Activated CD8-positive, alpha-beta T cell treated with anti-CD3 and anti-CD28 coated beads for 36 hours (primary cell): ENCODE measurements around the gene TRANK1. TPM values are rescaled to one million over a fixed set of nuclear protein-coding genes. Genes with fewer than 3 reads are reported as not detected.

Source experiments
- ATAC-seq: fragments of 200-7000 bp; cut with Tn5 transposase; one replicate; pipeline ENCODE4 v1.10.0; 2021; ENCODE audit warnings: mild to moderate bottlenecking, moderate library complexity
- CTCF ChIA-PET: fragments of 350-600 bp; sonication (Branson Sonifier 250); formaldehyde crosslinking; loops from one replicate; lab custom pipeline; 2021; ENCODE audit warnings: antibody characterized with exemption; lab: Charles Lee
- POLR2A ChIA-PET: fragments of 350-600 bp; sonication (Branson Sonifier 250); formaldehyde crosslinking; loops from one replicate; lab custom pipeline; 2021; ENCODE audit warnings: antibody characterized with exemption; lab: Charles Lee
- DNase-seq: peaks from one replicate; pipeline ENCODE4 v3.0.0-alpha.2; 2020
- H3K27ac Mint-ChIP-seq: one replicate; pipeline ENCODE4 v1.8.0; 2021; ENCODE audit warnings: mild to moderate bottlenecking, mixed read lengths
- H3K27me3 Mint-ChIP-seq: one replicate; pipeline ENCODE4 v1.8.0; 2021; ENCODE audit warnings: mixed read lengths
- H3K36me3 Mint-ChIP-seq: one replicate; pipeline ENCODE4 v1.8.0; 2021; ENCODE audit warnings: low read depth, mixed read lengths
- H3K4me1 Mint-ChIP-seq: one replicate; pipeline ENCODE4 v1.8.0; 2021; ENCODE audit warnings: low read depth, mixed read lengths
- H3K4me3 Mint-ChIP-seq: one replicate; pipeline ENCODE4 v1.8.0; 2021; ENCODE audit warnings: mild to moderate bottlenecking, moderate library complexity, mixed read lengths
- H3K9me3 Mint-ChIP-seq: one replicate; pipeline ENCODE4 v1.8.0; 2021; ENCODE audit warnings: mixed read lengths
- CTCF ChIP-seq: fragments of 200-600 bp; IDR thresholded peaks from one replicate; pipeline ENCODE4 v1.8.0; 2022; ENCODE audit warnings: antibody characterized with exemption, mild to moderate bottlenecking
- intact Hi-C: fragments of 100-400 bp; cut with micrococcal nuclease; formaldehyde crosslinking; loops from one replicate; pipeline ENCODE4 v1.10.0; 2022
- total RNA-seq, 2 experiments: library from RNA; stranded (reverse); gene quantifications; one replicate each; pipeline ENCODE4 v1.2.3, GENCODE V29; 2021

TRANK1 gene
- total RNA-seq, 2 experiments from 2014 or later, result 16.0 to 17.4 TPM

GRCh38 chr3:36924744-36925521 is 19.9 kb downstream of the TRANK1 start:
- H3K9me3 Mint-ChIP-seq, result peaks cover 14% of the 10 kb centered on the region
- intact Hi-C loops, result no loop called here
- peaks cover 14% of the 10 kb centered on the region for H3K36me3 Mint-ChIP-seq
- ATAC-seq (no peak), DNase-seq (no peak)
- no peak overlapping the region for H3K27ac Mint-ChIP-seq
- ChIA-PET CTCF (interaction anchor here (1.7 kb wide), 1 partner anchor 34 kb away, joined by 5 read pairs; no protein-coding TSS in a partner anchor), POLR2A (interaction anchor here (1.1 kb wide), 1 partner anchor 12 kb away, joined by 3 read pairs; no protein-coding TSS in a partner anchor)
- H3K27me3 Mint-ChIP-seq, result no peaks in the 10 kb centered on the region
- TF ChIP-seq CTCF, result no peak
- H3K4me3 Mint-ChIP-seq, result no peak overlapping the region
- peaks cover 8% of the 10 kb centered on the region for H3K4me1 Mint-ChIP-seq

DNA sequence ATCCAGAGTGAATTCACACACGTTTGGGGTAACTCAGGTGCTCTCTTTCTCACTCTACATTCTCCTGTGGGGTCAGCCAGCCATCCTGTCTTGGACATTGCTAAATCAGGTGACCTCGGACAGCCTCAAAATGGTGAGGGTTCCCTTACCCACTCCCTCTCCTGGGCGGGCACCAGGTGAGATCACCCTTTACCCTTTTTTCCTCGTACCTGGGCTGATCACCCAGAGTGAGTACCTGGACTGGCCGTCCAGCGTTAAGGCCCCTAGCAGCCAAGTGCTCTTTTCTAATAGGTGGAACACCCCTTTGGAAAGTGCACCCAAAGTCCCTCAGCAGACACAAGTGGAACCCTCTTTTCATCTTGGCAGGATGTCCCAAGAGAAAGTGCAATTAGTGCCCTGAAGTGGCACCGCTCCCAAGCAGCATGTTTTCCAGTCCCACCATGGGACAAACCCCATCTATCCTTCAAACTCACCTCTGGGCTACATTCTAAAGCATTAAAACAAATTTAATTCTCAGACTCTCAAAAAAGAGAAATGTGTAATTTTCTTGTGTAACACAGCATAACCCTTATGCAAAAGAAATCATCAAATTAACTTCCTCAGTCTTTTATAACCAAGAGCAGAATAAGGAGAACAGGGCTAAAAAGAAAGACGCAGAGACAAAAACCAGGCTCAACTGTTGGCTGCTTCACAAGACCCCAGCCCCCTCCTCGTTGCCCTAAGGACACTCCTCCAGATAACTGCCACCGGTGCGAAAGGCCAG is 20.7 kb downstream of the TRANK1 start:
- DNase-seq (no peak), ATAC-seq (no peak)
- TF ChIP-seq CTCF, result no peak
- H3K27me3 Mint-ChIP-seq, result no peaks in the 10 kb centered on the region
- H3K4me1 Mint-ChIP-seq, result peaks cover 8% of the 10 kb centered on the region
- no peak overlapping the region for H3K4me3 Mint-ChIP-seq
- ChIA-PET CTCF (interaction anchor here (0.8 kb wide), 1 partner anchor 8 kb away, joined by 3 read pairs; no protein-coding TSS in a partner anchor), POLR2A (interaction anchor here (1.1 kb wide), 1 partner anchor 12 kb away, joined by 3 read pairs; no protein-coding TSS in a partner anchor)
- peaks cover 14% of the 10 kb centered on the region for H3K9me3 Mint-ChIP-seq
- peaks cover 13% of the 10 kb centered on the region for H3K36me3 Mint-ChIP-seq
- H3K27ac Mint-ChIP-seq, result no peak overlapping the region
- intact Hi-C loops, result no loop called here

DNA sequence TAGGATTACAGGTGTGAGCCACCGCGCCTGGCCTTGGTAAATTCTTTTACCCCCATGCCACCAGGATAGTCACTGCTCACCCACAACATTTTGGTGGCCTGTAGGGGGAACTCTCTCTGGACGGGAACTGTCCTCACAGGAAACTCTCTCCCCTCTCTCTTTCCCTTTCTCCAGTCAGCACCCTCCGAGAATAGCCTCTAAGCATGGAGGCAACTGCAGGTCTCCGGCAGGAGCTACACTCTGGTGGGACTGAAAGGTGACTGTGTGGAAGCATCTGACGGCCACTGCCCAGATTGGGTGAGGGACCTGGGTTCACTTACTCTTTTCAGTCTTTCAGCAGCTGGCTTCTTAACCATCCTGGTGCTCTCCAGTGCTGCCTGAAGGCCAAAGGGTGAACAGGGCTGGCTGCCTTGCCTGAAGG is 21.3 kb downstream of the TRANK1 start:
- no peak overlapping the region for H3K27ac Mint-ChIP-seq
- CTCF ChIA-PET, result interaction anchor here (0.7 to 1.3 kb wide), 3 partner anchors 9 to 55 kb away, joined by 3 to 9 read pairs (median 3); no protein-coding TSS in a partner anchor
- H3K4me1 Mint-ChIP-seq, result peaks cover 12% of the 10 kb centered on the region
- POLR2A ChIA-PET, result no interaction called here
- ATAC-seq, result no peak
- no peak overlapping the region for H3K4me3 Mint-ChIP-seq
- H3K9me3 Mint-ChIP-seq, result peaks cover 14% of the 10 kb centered on the region
- no peaks in the 10 kb centered on the region for H3K27me3 Mint-ChIP-seq
- DNase-seq, result no peak
- peaks cover 13% of the 10 kb centered on the region for H3K36me3 Mint-ChIP-seq
- TF ChIP-seq CTCF, result no peak
- intact Hi-C loops, result no loop called here

GRCh38 chr3:36920884-36921567 is 23.8 kb downstream of the TRANK1 start:
- Mint-ChIP-seq H3K4me3 (no peak overlapping the region), H3K27ac (no peak overlapping the region), H3K9me3 (peaks cover 14% of the 10 kb centered on the region), H3K27me3 (no peaks in the 10 kb centered on the region), H3K4me1 (peaks cover 22% of the 10 kb centered on the region), H3K36me3 (peaks cover 13% of the 10 kb centered on the region)
- intact Hi-C loops, result no loop called here
- CTCF ChIA-PET, result interaction anchor here (1.1 to 1.7 kb wide), 2 partner anchors 38 to 52 kb away, joined by 4 to 6 read pairs; no protein-coding TSS in a partner anchor
- DNase-seq (no peak), ATAC-seq (no peak)
- POLR2A ChIA-PET, result interaction anchor here (0.6 to 1.7 kb wide), 3 partner anchors 21 to 53 kb away, joined by 3 to 5 read pairs (median 3); no protein-coding TSS in a partner anchor
- no peak for TF ChIP-seq CTCF
